CD4-positive, alpha-beta memory T cell (primary cell): Measurements from ENCODE around the gene C12orf75. TPM values are rescaled to one million over a fixed set of nuclear protein-coding genes. Genes with fewer than 3 reads are reported as not detected.

ENCODE experiments used
- CTCF ChIA-PET: fragments of 350-600 bp; sonication (Branson Sonifier 250); formaldehyde crosslinking; loops from one replicate; lab custom pipeline; 2021; ENCODE audit warnings: inconsistent platforms; ENCODE audit not compliant: partially characterized antibody; lab: Charles Lee
- POLR2A ChIA-PET: fragments of 350-600 bp; sonication (Branson Sonifier 250); formaldehyde crosslinking; loops from one replicate; lab custom pipeline; 2021; ENCODE audit not compliant: partially characterized antibody; lab: Charles Lee
- DNase-seq, 5 donors: peaks; one replicate each; pipeline versions ENCODE4 v3.0.0 to v3.0.0-alpha.2; 2020 to 2022; ENCODE audit warnings: mixed read lengths in 1 of 5
- H3K27ac ChIP-seq: one replicate; pipeline ENCODE4 v1.7.0; 2013; ENCODE audit warnings: low read depth, low read length
- H3K27me3 ChIP-seq: 2 replicates; pipeline ENCODE4 v1.7.0; 2013; ENCODE audit warnings: mild to moderate bottlenecking, low read length, moderate library complexity; ENCODE audit not compliant: insufficient read depth
- H3K36me3 ChIP-seq: 2 replicates; pipeline ENCODE4 v1.7.0; 2013; ENCODE audit warnings: mild to moderate bottlenecking, low read length, moderate library complexity; ENCODE audit not compliant: insufficient read depth
- H3K4me1 ChIP-seq: 2 replicates; pipeline ENCODE4 v1.7.0; 2013; ENCODE audit warnings: mild to moderate bottlenecking, low read length, moderate library complexity; ENCODE audit not compliant: insufficient read depth
- H3K4me3 ChIP-seq, 2 donors: one replicate each; pipeline ENCODE4 v1.7.0; 2013; ENCODE audit warnings: low read length in 2 of 2, mild to moderate bottlenecking in 1 of 2
- H3K9me3 ChIP-seq, 2 donors: one replicate each; pipeline ENCODE4 v1.7.0; 2013; ENCODE audit warnings: low read length in 2 of 2, control low read depth in 1 of 2; ENCODE audit not compliant: control insufficient read depth in 1 of 2
- H3K27ac Mint-ChIP-seq, 7 donors: one replicate each; pipeline ENCODE4 v1.8.0; 2020 to 2021; ENCODE audit warnings: mixed read lengths in 7 of 7, mild to moderate bottlenecking in 6 of 7, inconsistent platforms in 3 of 7, moderate library complexity in 3 of 7
- H3K27me3 Mint-ChIP-seq, 2 donors: one replicate each; pipeline ENCODE4 v1.8.0; 2020 to 2021; ENCODE audit warnings: mixed read lengths in 2 of 2
- H3K36me3 Mint-ChIP-seq, 2 donors: one replicate each; pipeline ENCODE4 v1.8.0; 2020 to 2021; ENCODE audit warnings: mixed read lengths in 2 of 2, inconsistent platforms in 1 of 2, mild to moderate bottlenecking in 1 of 2
- H3K4me1 Mint-ChIP-seq, 4 donors: one replicate each; pipeline ENCODE4 v1.8.0; 2020 to 2021; ENCODE audit warnings: mixed read lengths in 4 of 4, mild to moderate bottlenecking in 1 of 4
- H3K4me3 Mint-ChIP-seq, 8 donors: one replicate each; pipeline ENCODE4 v1.8.0; 2020 to 2021; ENCODE audit warnings: mixed read lengths in 8 of 8, mild to moderate bottlenecking in 7 of 8, moderate library complexity in 6 of 8, inconsistent platforms in 3 of 8
- H3K9me3 Mint-ChIP-seq, 8 donors: one replicate each; pipeline ENCODE4 v1.8.0; 2020 to 2021; ENCODE audit warnings: mixed read lengths in 8 of 8, mild to moderate bottlenecking in 5 of 8, inconsistent platforms in 3 of 8, moderate library complexity in 1 of 8
- intact Hi-C: fragments of 100-400 bp; cut with micrococcal nuclease; formaldehyde crosslinking; loops from one replicate; pipeline ENCODE4 v1.15.1; 2023
- polyA plus RNA-seq, 2 donors: library from polyadenylated mRNA; unstranded; fragments of 300-500 nt; fragmentation: Illumina TruSeq; gene quantifications; one replicate each; pipeline ENCODE4 v1.2.3, GENCODE V29; 2021
- total RNA-seq, 2 experiments: library from RNA; stranded (reverse); gene quantifications; one replicate each; pipeline ENCODE4 v1.2.3, GENCODE V29; 2021

Gene C12orf75
- total and polyA plus RNA-seq, 4 experiments from 2014 or later, result 12.1 to 117 (median 49.0) TPM

- DNase-seq, result no peak
- no peak overlapping the region for H3K4me3 ChIP-seq
- Mint-ChIP-seq H3K36me3 (peaks cover 26 to 36% of the 10 kb centered on the region in 2 donors), H3K4me1 (peaks cover 0 to 15% (median 6%) of the 10 kb centered on the region in 4 donors), H3K27ac (peak overlapping the region in 1 of 7 donors; percentile 66), H3K4me3 (no peak overlapping the region), H3K9me3 (no peaks in the 10 kb centered on the region), H3K27me3 (no peaks in the 10 kb centered on the region)
- no peaks in the 10 kb centered on the region for H3K9me3 ChIP-seq
- intact Hi-C loops, result no loop called here
- no peaks in the 10 kb centered on the region for H3K4me1 ChIP-seq
- H3K27ac ChIP-seq, result no peak overlapping the region
- ChIA-PET CTCF (interaction anchor here (0.8 kb wide), 1 partner anchor 71 kb away, joined by 3 read pairs; no protein-coding TSS in a partner anchor), POLR2A (no interaction called here)
- H3K27me3 ChIP-seq, result no peaks in the 10 kb centered on the region
- no peaks in the 10 kb centered on the region for H3K36me3 ChIP-seq
Observed at GRCh38 chr12:105363890-105364289, 33.4 kb downstream of the C12orf75 start.

DNA sequence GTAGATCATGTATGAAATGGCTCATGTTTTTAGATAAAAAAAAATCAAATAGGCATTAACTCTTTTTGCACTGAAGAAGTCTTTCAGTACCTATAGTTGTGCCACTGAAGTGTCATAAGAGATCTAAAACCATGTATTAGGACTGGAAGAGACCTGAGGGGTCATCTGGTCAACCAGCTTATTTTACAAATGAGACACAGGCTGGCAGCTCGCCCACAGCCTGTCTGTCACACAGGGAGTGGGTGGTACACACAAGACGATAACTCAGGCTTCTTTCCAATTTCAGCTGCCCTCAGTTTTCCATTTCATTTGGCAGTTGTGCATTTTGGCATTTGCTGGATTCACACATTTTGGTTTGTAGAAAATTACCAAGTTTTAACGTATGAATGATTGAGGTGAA, 34.7 kb downstream of the C12orf75 start:
- no peak overlapping the region for H3K4me3 ChIP-seq
- Mint-ChIP-seq H3K4me1 (peaks cover 0 to 12% (median 5%) of the 10 kb centered on the region in 4 donors), H3K9me3 (no peaks in the 10 kb centered on the region), H3K36me3 (peaks cover 30 to 31% of the 10 kb centered on the region in 2 donors), H3K27ac (no peak overlapping the region), H3K4me3 (no peak overlapping the region), H3K27me3 (no peaks in the 10 kb centered on the region)
- intact Hi-C loops, result no loop called here
- no peaks in the 10 kb centered on the region for H3K36me3 ChIP-seq
- no peaks in the 10 kb centered on the region for H3K27me3 ChIP-seq
- ChIA-PET POLR2A (no interaction called here), CTCF (no interaction called here)
- H3K9me3 ChIP-seq, result no peaks in the 10 kb centered on the region
- DNase-seq, result no peak
- H3K27ac ChIP-seq, result no peak overlapping the region
- no peaks in the 10 kb centered on the region for H3K4me1 ChIP-seq

DNA sequence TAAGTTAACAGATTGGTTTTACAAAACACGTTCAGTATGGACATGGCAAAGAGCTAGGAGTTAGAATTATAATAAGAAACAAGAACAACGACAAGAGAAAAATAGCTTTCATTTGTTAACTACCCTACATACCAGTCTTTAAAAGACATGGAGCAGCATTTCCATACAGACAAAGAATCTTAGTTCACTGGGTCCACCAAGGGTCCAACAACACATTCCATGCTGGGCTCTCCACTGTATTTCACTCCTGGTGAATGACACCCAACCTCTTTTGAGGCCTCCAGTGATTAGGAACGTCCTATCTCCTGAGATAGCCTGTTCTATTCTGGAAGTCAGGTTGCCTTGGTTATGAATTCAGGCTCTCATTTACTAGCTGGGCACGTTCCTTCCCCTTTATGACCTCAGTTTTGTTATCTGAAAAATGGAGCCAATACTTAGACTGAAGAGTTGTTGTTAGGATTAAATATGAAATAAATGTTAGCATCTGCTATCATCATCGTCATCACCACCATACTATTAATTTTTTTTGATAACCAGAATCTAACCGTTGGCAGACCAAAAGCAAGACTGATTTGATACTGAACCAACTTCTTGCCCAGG, 37.7 kb downstream of the C12orf75 start:
- no peaks in the 10 kb centered on the region for H3K27me3 ChIP-seq
- H3K36me3 Mint-ChIP-seq, result peaks cover 28 to 36% of the 10 kb centered on the region in 2 donors
- no peak overlapping the region for H3K4me3 Mint-ChIP-seq
- ChIA-PET CTCF (no interaction called here), POLR2A (no interaction called here)
- no peak overlapping the region for H3K27ac ChIP-seq
- H3K4me1 ChIP-seq, result no peaks in the 10 kb centered on the region
- intact Hi-C loops, result no loop called here
- H3K36me3 ChIP-seq, result no peaks in the 10 kb centered on the region
- H3K9me3 Mint-ChIP-seq, result no peaks in the 10 kb centered on the region
- H3K27me3 Mint-ChIP-seq, result no peaks in the 10 kb centered on the region
- peak overlapping the region in 1 of 7 donors; percentile 59 for H3K27ac Mint-ChIP-seq
- H3K4me3 ChIP-seq, result no peak overlapping the region
- peaks cover 0 to 6% (median 3%) of the 10 kb centered on the region in 4 donors for H3K4me1 Mint-ChIP-seq
- no peak for DNase-seq
- no peaks in the 10 kb centered on the region for H3K9me3 ChIP-seq

GRCh38 chr12:105369014-105369413, 38.5 kb downstream of the C12orf75 start:
- POLR2A ChIA-PET, result no interaction called here
- intact Hi-C loops, result no loop called here
- Histone ChIP-seq H3K36me3 (no peaks in the 10 kb centered on the region), H3K27ac (no peak overlapping the region), H3K4me1 (no peaks in the 10 kb centered on the region), H3K27me3 (no peaks in the 10 kb centered on the region), H3K9me3 (no peaks in the 10 kb centered on the region), H3K4me3 (no peak overlapping the region)
- CTCF ChIA-PET, result no interaction called here
- Mint-ChIP-seq H3K36me3 (peaks cover 28 to 42% of the 10 kb centered on the region in 2 donors), H3K4me1 (peaks cover 0 to 5% (median 2%) of the 10 kb centered on the region in 4 donors), H3K9me3 (no peaks in the 10 kb centered on the region), H3K27me3 (no peaks in the 10 kb centered on the region), H3K4me3 (no peak overlapping the region), H3K27ac (no peak overlapping the region)
- no peak for DNase-seq

- Mint-ChIP-seq H3K27me3 (no peaks in the 10 kb centered on the region), H3K4me1 (no peaks in the 10 kb centered on the region), H3K4me3 (no peak overlapping the region), H3K9me3 (no peaks in the 10 kb centered on the region), H3K27ac (no peak overlapping the region), H3K36me3 (peaks cover 7 to 30% of the 10 kb centered on the region in 2 donors)
- H3K36me3 ChIP-seq, result no peaks in the 10 kb centered on the region
- no peaks in the 10 kb centered on the region for H3K4me1 ChIP-seq
- H3K27me3 ChIP-seq, result no peaks in the 10 kb centered on the region
- no peaks in the 10 kb centered on the region for H3K9me3 ChIP-seq
- H3K4me3 ChIP-seq, result no peak overlapping the region
- POLR2A ChIA-PET, result no interaction called here
- no peak for DNase-seq
- H3K27ac ChIP-seq, result no peak overlapping the region
- intact Hi-C loops, result no loop called here
- CTCF ChIA-PET, result no interaction called here
Observed at GRCh38 chr12:105374303-105374702, 43.8 kb downstream of the C12orf75 start.

GRCh38 chr12:105377077-105377476, 46.6 kb downstream of the C12orf75 start:
- no peak overlapping the region for H3K27ac Mint-ChIP-seq
- POLR2A ChIA-PET, result no interaction called here
- Histone ChIP-seq H3K36me3 (no peaks in the 10 kb centered on the region), H3K4me1 (no peaks in the 10 kb centered on the region), H3K27me3 (no peaks in the 10 kb centered on the region), H3K4me3 (no peak overlapping the region), H3K9me3 (no peaks in the 10 kb centered on the region), H3K27ac (no peak overlapping the region)
- no peaks in the 10 kb centered on the region for H3K4me1 Mint-ChIP-seq
- H3K4me3 Mint-ChIP-seq, result no peak overlapping the region
- peaks cover 4 to 11% of the 10 kb centered on the region in 2 donors for H3K36me3 Mint-ChIP-seq
- H3K27me3 Mint-ChIP-seq, result no peaks in the 10 kb centered on the region
- intact Hi-C loops, result no loop called here
- no peak for DNase-seq
- CTCF ChIA-PET, result no interaction called here
- no peaks in the 10 kb centered on the region for H3K9me3 Mint-ChIP-seq

- DNase-seq, result no peak
- Histone ChIP-seq H3K27me3 (no peaks in the 10 kb centered on the region), H3K9me3 (no peaks in the 10 kb centered on the region), H3K36me3 (no peaks in the 10 kb centered on the region), H3K27ac (no peak overlapping the region), H3K4me3 (no peak overlapping the region), H3K4me1 (peaks cover 4% of the 10 kb centered on the region)
- Mint-ChIP-seq H3K36me3 (peaks cover 0 to 1% of the 10 kb centered on the region in 2 donors), H3K27me3 (no peaks in the 10 kb centered on the region), H3K4me1 (no peaks in the 10 kb centered on the region), H3K27ac (no peak overlapping the region), H3K9me3 (no peaks in the 10 kb centered on the region), H3K4me3 (no peak overlapping the region)
- CTCF ChIA-PET, result interaction anchor here (0.7 to 2.0 kb wide), 6 partner anchors 12 to 106 kb away, joined by 3 to 5 read pairs (median 4); no protein-coding TSS in a partner anchor
- intact Hi-C loops, result no loop called here
- POLR2A ChIA-PET, result no interaction called here
Observed at GRCh38 chr12:105378911-105379310, 48.4 kb downstream of the C12orf75 start.
